ENCODE measurements around the gene HDAC4. TPM values are rescaled to one million over a fixed set of nuclear protein-coding genes. Genes with fewer than 3 reads are reported as not detected.

HDAC4 gene
- total and polyA plus RNA-seq, 2 donors (not counting 1 experiment from before 2014, with no cell fraction given) = 13.5 to 46.0 TPM

- no peak for ATAC-seq (ENCODE audit: low read depth)
- DNase-seq = no peak
Observed at GRCh38 chr2:239345251-239345650, 55.6 kb downstream of the HDAC4 start.

GRCh38 chr2:239344857-239345216 is 56.0 kb downstream of the HDAC4 start:
- H3K4me2 ChIP-seq (replicated peaks; ENCODE audit: low read depth, low read length, poor library complexity, severe bottlenecking) = no peak overlapping the region
- peaks cover 0 to 8% (median 0%) of the 10 kb centered on the region in 3 donors for H3K9me3 ChIP-seq (ENCODE audit: control extremely low read depth in 1 of 3, control insufficient read depth in 2 of 3, insufficient read depth in 1 of 3, low read length in 2 of 3)
- H3K27ac ChIP-seq (ENCODE audit: low read length in 2 of 2) = no peak overlapping the region
- intact Hi-C loops (cut with micrococcal nuclease) = no loop called here
- DNase-seq (no peak), ATAC-seq (ENCODE audit: low read depth) (no peak)
- no peaks in the 10 kb centered on the region for H3K9me3 Mint-ChIP-seq (ENCODE audit: insufficient read depth)
- 98% methylated on average over 4 of the region's 4 CpGs for WGBS (ENCODE audit: insufficient coverage)
- no peak overlapping the region for H3K4me3 ChIP-seq (ENCODE audit: control extremely low read depth in 1 of 5, extremely low read depth in 1 of 5, insufficient read depth in 1 of 5, low read depth in 2 of 5, low read length in 4 of 5)
- peaks cover 8% of the 10 kb centered on the region for H4K20me1 ChIP-seq (ENCODE audit: control insufficient read depth, insufficient read depth, low read length, poor library complexity, severe bottlenecking)
- no peak overlapping the region for H3K4me3 Mint-ChIP-seq
- H3K9ac ChIP-seq (ENCODE audit: low read length) = no peak overlapping the region
- H3K4me1 Mint-ChIP-seq = peaks cover 12% of the 10 kb centered on the region
- POLR2A ChIA-PET = no interaction called here
- no peaks in the 10 kb centered on the region for H3K27me3 ChIP-seq (replicated peaks in 1 of 4; ENCODE audit: control extremely low read depth in 1 of 4, control insufficient read depth in 3 of 4, insufficient read depth in 4 of 4, low read length in 3 of 4)
- H2AFZ ChIP-seq (ENCODE audit: insufficient read depth, low read depth, low read length, poor library complexity, severe bottlenecking) = no peak overlapping the region
- H3K79me2 ChIP-seq (ENCODE audit: control insufficient read depth, insufficient read depth, low read length) = peaks cover 41% of the 10 kb centered on the region
- no peaks in the 10 kb centered on the region for H3K27me3 Mint-ChIP-seq
- no peak overlapping the region for H3K27ac Mint-ChIP-seq
- H3K36me3 ChIP-seq (replicated peaks in 1 of 2; ENCODE audit: control extremely low read depth in 1 of 2, control insufficient read depth in 1 of 2, extremely low read depth in 1 of 2, insufficient read depth in 2 of 2, low read length in 1 of 2) = no peaks in the 10 kb centered on the region
- H3K4me1 ChIP-seq (ENCODE audit: control insufficient read depth in 2 of 2, insufficient read depth in 2 of 2, low read length in 2 of 2) = peaks cover 5 to 8% of the 10 kb centered on the region in 2 donors
- no peak for TF ChIP-seq CTCF (IDR thresholded peaks at IDR 0.05)
- TF ChIP-seq EZH2 (IDR thresholded peaks at IDR 0.05; ENCODE audit: borderline replicate concordance, insufficient read depth, low read depth, low read length, poor library complexity, severe bottlenecking) = no peak
- CTCF ChIA-PET = interaction anchor here (0.6 kb wide), 1 partner anchor 9 kb away, joined by 4 read pairs; no protein-coding TSS in a partner anchor

More at GRCh38 chr2:239345251-239345650, 55.6 kb downstream of the HDAC4 start:
- intact Hi-C loops (cut with micrococcal nuclease) = no loop called here
- Histone ChIP-seq H3K79me2 (ENCODE audit: control insufficient read depth, insufficient read depth, low read length) (peaks cover 42% of the 10 kb centered on the region), H2AFZ (ENCODE audit: insufficient read depth, low read depth, low read length, poor library complexity, severe bottlenecking) (no peak overlapping the region), H3K9me3 (ENCODE audit: control extremely low read depth in 1 of 3, control insufficient read depth in 2 of 3, insufficient read depth in 1 of 3, low read length in 2 of 3) (peaks cover 0 to 8% (median 0%) of the 10 kb centered on the region in 3 donors), H3K27ac (ENCODE audit: low read length in 2 of 2) (no peak overlapping the region), H3K36me3 (replicated peaks in 1 of 2; ENCODE audit: control extremely low read depth in 1 of 2, control insufficient read depth in 1 of 2, extremely low read depth in 1 of 2, insufficient read depth in 2 of 2, low read length in 1 of 2) (no peaks in the 10 kb centered on the region), H3K9ac (ENCODE audit: low read length) (no peak overlapping the region), H3K27me3 (replicated peaks in 1 of 4; ENCODE audit: control extremely low read depth in 1 of 4, control insufficient read depth in 3 of 4, insufficient read depth in 4 of 4, low read length in 3 of 4) (no peaks in the 10 kb centered on the region), H3K4me2 (replicated peaks; ENCODE audit: low read depth, low read length, poor library complexity, severe bottlenecking) (no peak overlapping the region), H3K4me3 (ENCODE audit: control extremely low read depth in 1 of 5, extremely low read depth in 1 of 5, insufficient read depth in 1 of 5, low read depth in 2 of 5, low read length in 4 of 5) (no peak overlapping the region), H3K4me1 (ENCODE audit: control insufficient read depth in 2 of 2, insufficient read depth in 2 of 2, low read length in 2 of 2) (peaks cover 1 to 4% of the 10 kb centered on the region in 2 donors), H4K20me1 (ENCODE audit: control insufficient read depth, insufficient read depth, low read length, poor library complexity, severe bottlenecking) (peaks cover 5% of the 10 kb centered on the region)
- no peaks in the 10 kb centered on the region for H3K9me3 Mint-ChIP-seq (ENCODE audit: insufficient read depth)
- H3K27ac Mint-ChIP-seq = no peak overlapping the region
- no peak overlapping the region for H3K4me3 Mint-ChIP-seq
- no peaks in the 10 kb centered on the region for H3K27me3 Mint-ChIP-seq
- 100% methylated on average over 8 of the region's 8 CpGs for WGBS (ENCODE audit: insufficient coverage)
- TF ChIP-seq CTCF (IDR thresholded peaks at IDR 0.05) (no peak), EZH2 (IDR thresholded peaks at IDR 0.05; ENCODE audit: borderline replicate concordance, insufficient read depth, low read depth, low read length, poor library complexity, severe bottlenecking) (no peak)
- peaks cover 8% of the 10 kb centered on the region for H3K4me1 Mint-ChIP-seq
- CTCF ChIA-PET = interaction anchor here (0.6 kb wide), 1 partner anchor 10 kb away, joined by 4 read pairs; no protein-coding TSS in a partner anchor
- POLR2A ChIA-PET = no interaction called here
